Left colon (tissue), 2 donors: ENCODE results near the gene WNT3. TPM values are rescaled to one million over a fixed set of nuclear protein-coding genes. Genes with fewer than 3 reads are reported as not detected.
"Not testable (repeated sequence)": the region's sequence is repeated elsewhere in the genome, so short reads cannot be mapped to it uniquely, and the experiment has no call there.

Source experiments
- ATAC-seq: fragments of 200-7000 bp; cut with Tn5 transposase; one replicate; pipeline ENCODE4 v1.9.1; 2020; ENCODE audit warnings: mild to moderate bottlenecking, moderate library complexity
- DNase-seq, 2 donors: peaks; one replicate each; pipeline ENCODE4 v3.0.0-alpha.2; 2020
- intact Hi-C, 2 donors: fragments of 100-400 bp; cut with DNase I in 1 of 2; cut with micrococcal nuclease in 1 of 2; formaldehyde crosslinking; loops; one replicate each; pipeline versions ENCODE4 v1.11.2 to v1.14.0; 2022; cut with DNase I, micrococcal nuclease
- total RNA-seq, 2 donors: library from RNA; stranded (reverse); fragmentation: NEBNext Ultra II Directional; extraction: Animal tissue kit (Norgen Biotek cat#: 25700); gene quantifications; one replicate each; pipeline ENCODE4 v1.2.1, GENCODE V29; 2021
- donor health status: DM: no; HTN: no; CAD: no.
- donor health status: DM: yes; HTN: yes; CAD: no.

The WNT3 gene
- total RNA-seq, 2 donors from 2014 or later: 0.39 to 0.95 TPM

DNA sequence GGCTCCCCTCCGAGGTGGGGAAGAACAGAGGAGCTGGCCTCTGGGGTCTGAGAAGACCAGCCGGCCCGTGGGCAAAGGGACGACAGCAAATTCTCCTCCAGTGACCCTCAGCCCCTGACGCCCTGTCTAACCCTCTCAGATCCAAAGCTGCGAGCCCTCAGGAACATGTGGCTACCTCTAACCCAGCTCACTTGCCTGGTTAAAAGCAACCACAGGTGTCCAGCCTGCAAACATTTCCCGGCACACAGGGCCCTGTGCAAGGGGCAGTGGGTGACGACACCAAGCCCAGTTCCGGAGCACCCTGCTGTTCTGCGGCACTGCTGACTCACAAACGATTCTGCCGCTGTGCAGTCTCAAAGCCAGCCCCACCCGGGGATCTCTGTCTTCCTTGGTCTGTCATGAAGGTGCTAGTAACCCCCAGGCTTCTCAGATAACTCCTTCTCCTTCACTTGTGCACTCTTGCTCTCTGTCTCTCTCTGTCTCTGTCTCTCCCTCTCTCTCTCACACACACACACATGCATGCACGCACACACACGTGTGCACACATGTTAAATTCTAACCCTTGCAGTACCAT, 23.0 kb downstream of the WNT3 start:
- intact Hi-C loops: no loop called here
- DNase-seq (no peak), ATAC-seq (no peak)

DNA sequence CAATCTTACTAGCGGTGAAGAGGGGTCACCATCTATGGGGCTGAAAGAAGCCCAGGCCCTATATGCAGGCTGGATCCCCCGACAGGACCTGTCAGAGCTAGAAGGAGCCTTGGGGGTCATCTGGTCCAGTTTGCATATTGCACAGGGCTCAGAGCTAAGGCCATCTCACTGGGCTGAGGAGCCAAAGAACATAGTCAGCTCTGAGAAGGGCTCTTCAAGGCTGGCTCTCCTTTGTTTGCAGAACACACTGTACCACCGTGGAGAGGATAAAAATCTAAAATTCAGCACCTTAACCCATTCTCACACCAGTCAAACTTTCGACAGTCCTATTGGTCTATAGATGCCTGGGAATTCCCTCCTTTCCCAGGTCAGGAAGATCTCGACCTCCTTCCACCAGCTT, 24.2 kb downstream of the WNT3 start:
- no peak for DNase-seq
- ATAC-seq: no peak
- intact Hi-C loops: no loop called here

DNA sequence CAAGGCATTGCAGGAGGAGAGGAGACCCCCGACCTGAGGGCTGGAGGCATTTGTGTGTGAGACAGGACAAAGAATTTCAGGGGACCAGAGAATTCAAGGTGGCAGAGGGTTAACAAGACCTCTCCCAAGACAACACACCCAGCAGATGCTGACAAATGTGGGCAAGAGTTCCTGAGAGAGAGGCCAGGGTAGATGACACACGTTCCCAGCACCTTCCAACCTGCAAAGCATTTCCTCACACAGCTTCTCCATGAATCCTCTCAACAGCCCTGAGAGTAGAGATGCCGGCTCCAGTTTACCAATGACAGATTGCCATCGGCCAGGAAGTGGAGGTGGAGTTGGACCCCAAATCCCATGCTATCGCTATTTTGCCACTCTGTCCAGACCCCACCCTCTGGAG, 25.0 kb downstream of the WNT3 start:
- intact Hi-C loops: no loop called here
- no peak for ATAC-seq
- no peak for DNase-seq

DNA sequence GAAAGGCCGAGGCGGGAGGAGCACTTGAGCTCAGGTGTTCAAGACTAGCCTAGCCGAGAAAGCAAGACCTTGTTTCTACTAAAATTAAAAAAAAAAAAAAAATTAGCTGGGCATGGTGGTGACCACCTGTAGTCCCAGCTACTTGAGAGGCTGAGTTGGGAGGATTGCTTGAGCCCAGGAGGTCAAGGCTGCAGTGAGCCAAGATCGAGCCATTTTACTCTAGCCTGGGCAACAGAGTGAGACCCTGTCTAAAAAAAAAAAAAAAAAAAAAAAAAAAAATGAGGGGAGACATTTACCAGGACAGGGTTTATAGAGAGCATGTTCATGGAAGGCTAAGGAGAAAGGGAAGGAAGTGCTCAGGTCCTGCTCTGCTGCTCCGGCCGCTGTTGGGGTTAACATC, 25.5 kb downstream of the WNT3 start:
- ATAC-seq, intact Hi-C loops, DNase-seq: not testable (repeated sequence)

DNA sequence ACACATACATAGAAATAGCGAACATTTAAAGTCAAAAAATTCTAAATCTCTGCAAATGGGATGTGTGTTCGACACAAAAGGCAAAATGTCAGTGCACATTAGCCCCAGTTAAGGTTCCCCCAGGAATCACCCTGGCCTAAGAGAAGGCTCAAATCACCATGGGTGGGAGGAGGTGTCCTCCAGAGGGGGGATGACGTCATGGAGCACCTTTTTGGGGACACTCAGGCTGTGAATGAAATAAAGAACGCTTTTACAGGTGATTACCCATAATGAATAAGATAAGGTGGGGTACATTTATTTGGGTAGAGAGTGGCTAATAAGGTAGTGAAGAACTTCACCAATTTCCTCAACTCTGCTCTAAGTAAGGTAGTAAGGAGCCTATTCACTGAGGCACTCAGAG, 26.4 kb downstream of the WNT3 start:
- ATAC-seq (no peak), DNase-seq (no peak)
- intact Hi-C loops: no loop called here

DNA sequence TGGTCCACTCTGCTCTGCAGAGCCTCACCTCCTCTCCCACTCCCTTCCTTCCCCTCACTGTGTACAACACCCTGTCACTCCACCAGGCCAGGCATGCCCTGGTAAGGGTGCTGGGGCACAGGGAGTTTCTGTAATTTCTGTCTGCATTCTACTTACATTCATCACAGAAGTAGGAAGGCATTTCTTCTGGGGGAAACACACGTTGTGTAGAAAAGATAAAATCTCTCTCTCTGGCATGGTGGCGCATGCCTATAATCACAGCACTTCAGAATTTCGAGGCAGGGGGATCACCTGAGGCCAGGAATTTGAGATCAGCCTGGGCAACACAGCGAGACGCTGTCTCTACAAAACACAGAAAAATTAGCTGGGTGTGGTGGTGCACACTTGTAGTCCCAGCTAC, 27.0 kb downstream of the WNT3 start:
- DNase-seq (no peak), ATAC-seq (no peak)
- intact Hi-C loops: no loop called here

DNA sequence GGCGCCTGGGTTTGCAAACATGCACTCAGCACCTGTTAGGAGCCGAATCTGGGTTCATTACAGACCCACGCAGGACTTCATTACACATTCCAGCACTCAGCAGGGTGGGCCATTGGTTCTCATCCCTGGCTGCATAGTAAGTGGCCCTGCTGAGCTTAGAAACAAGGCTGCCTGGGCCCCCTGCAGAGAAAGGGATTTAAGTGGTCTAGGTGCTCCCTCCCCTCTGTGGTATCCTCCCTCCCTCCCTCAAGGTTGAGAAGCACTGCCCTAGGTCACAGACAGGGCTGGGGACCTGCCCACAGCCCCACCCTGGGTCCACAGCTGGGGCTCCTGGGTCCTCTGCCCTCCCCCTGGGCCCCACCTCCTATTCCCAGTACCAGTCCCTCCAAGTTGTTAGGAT, 28.3 kb downstream of the WNT3 start:
- ATAC-seq: no peak
- DNase-seq: no peak
- intact Hi-C loops: no loop called here

DNA sequence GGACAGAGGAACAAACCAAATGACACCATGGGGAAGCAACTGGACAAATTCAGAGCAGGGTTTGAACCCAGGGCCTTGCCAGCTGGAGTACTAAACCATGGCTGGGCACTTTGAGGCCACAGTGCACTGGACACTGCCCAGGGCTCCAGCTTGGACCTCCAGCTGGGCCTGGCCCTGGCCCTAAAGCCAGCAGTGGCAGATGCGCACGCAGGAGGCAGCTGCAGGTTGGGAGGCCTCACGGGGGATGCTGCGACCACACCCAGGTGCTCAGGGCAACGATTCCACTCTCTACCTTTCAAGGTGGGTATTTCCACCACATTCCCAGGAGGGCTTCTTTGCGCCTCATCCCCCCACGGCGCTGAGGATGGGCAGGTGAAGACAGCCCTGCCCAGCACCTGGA, 28.9 kb downstream of the WNT3 start:
- intact Hi-C loops: no loop called here
- ATAC-seq (no peak), DNase-seq (no peak)

DNA sequence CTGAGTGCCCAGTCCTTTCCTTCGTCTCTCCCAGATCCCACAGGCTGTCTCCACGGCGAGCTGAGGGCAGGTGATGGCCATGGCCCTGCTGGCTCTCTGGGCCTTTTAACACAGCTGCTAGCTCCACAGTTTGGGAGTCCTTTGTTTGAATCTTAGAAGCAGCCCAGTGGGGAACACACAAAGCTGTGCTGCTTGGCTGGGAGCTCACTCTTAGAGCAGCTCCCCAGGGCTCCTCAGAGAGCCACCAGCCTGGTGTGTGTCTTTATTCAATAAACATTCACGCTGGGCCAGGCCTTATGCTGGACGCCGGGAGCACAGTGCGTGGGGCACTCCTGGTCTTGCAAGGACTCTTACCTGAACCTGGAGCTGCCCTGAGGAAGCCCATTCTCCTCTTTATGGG, 29.7 kb downstream of the WNT3 start:
- DNase-seq (no peak), ATAC-seq (no peak)
- intact Hi-C loops: no loop called here

DNA sequence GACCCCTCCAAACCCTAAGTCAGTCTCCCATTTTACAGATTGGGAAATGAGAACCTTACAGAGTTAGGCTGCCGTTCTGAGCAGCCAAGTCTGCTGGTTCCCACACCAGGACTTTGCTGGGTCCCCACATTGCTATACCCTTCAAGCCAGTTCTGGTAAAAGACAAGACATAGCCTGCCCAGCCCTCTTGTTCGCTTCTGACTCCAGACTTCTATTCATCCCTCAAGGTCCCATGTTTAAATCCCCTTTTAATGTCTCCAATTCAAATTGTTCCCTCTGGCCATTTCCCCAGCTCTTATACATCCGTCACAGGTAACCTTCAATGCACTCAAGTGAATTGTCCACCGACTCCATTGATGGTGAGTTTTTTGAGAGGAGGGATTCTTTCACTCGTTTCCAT, 30.2 kb downstream of the WNT3 start:
- intact Hi-C loops: no loop called here
- no peak for DNase-seq

DNA sequence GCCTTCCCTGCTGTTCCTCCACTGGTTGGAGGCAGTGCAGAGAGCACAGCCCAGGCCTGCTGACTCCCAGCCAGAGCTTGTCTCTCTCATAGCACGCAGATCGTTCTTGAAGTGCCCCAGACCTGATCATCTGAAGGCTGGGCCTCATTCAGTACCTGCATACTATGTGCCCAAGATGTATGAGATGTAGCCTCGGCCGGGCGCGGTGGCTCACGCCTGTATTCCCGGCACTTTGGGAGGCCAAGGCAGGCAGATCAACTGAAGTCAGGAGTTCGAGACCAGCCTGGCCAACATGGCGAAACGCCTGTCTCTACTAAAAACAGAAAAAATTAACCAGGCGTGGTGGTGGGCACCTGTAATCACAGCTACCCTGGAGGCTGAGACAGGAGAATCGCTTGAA, 31.0 kb downstream of the WNT3 start:
- ATAC-seq: no peak
- no peak for DNase-seq
- intact Hi-C loops: no loop called here

More for the DNA sequence above, 30.2 kb downstream of the WNT3 start:
- ATAC-seq: no peak

DNA sequence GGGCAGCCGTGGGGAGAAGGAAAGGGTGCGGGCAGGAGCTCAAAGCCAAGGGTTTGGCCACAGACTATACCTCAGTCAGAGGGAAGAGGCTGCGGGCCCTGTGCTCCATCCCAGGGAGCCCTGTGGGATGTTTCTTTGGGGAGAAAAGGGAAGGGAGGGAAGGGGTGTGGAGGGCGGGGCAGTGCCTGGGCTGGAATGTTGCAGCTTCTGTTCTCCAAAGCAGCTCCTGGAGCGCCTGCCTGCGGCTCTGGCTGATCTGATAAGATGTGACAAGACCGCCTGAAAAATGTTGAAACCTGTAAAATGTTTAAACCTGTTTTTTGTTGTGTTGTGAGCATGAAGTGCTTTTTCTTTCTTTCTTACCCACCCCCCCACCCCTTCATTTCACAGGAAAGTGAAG, 32.8 kb downstream of the WNT3 start:
- no peak for ATAC-seq
- DNase-seq: no peak
- intact Hi-C loops: no loop called here

DNA sequence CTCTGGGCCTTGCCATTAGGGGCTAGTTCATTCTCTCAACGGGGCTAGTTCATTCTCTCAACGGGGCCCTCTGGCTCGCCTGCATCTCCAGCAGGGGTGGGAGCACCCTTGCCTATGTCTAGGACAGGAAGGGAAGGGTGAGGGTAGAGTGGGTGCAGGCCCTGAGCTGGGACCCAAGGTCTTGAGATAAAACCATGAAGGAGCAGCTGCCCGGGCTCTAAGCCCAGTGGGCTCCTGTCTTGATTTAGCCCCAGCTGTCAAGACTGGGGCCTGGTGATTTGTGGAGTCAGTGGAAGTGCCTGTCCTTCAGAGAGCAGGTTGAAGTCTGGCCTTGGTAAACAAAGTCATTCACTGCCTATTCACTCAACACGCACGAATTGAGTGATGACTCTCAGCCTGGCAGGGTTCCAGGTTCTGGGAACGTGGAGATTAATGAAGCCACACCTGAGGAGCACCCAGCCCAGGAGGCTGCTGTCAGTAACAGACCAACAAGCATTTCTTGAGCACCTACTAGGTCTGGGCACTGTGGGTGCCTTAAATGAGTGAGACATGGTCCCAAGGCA, 35.4 kb downstream of the WNT3 start:
- ATAC-seq (peak; percentile 87), DNase-seq (peak; percentile 42 to 72)
- intact Hi-C loops: no loop called here

DNA sequence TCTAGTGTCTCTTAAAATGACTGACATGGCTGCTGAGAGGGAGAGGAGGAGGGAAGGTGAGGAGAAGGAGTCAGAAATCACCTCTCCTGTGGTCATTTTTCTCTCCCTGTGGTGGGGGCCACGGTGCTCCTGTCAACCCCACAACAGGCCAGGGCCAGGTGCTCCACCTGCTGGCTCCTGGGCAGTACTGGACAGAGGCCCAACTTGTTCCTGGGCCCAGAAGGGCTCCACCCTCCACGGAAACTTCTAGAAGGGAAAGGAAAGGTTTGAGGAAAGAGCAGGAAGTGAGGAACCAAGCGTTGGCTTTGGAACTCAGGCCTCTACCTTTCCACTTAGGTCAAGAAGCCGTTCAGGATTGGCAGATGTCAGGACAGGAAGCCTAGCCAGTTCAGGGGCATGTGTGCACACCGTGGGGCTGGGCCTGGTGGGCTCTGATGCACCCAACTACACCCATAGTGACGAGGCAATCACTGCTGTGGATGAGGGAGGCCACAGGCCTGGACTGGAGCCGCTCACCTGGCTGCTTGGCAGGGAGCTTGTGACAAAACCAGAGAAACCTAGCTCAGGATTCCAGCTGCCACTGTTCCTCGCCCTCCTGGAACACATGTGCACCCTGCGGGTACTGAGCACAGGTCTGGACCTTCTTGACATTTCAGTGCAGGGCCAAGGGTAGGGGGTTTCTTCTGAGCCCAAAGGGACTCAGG, 36.1 kb downstream of the WNT3 start:
- ATAC-seq (peak; percentile 77), DNase-seq (peak in 1 of 2 donors; percentile 37)
- intact Hi-C loops: no loop called here

DNA sequence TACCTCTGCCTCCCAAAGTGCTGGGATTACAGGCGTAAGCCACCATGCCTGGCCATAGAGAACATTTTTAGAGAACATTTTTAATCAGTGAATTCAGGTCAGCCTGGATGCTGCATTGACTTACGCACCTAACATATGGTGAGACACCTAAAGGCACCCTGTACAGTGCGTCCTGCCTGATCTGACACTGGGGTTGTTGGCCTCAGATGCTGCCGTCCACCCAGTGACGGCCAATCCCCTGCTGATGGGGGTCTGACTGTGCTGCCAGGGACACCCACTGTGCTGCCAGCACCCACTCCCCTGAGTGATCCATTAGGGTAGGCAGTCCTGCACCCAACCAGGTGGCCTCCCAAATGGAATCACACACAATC, 38.5 kb downstream of the WNT3 start:
- intact Hi-C loops: no loop called here
- no peak for DNase-seq
- ATAC-seq: no peak

DNA sequence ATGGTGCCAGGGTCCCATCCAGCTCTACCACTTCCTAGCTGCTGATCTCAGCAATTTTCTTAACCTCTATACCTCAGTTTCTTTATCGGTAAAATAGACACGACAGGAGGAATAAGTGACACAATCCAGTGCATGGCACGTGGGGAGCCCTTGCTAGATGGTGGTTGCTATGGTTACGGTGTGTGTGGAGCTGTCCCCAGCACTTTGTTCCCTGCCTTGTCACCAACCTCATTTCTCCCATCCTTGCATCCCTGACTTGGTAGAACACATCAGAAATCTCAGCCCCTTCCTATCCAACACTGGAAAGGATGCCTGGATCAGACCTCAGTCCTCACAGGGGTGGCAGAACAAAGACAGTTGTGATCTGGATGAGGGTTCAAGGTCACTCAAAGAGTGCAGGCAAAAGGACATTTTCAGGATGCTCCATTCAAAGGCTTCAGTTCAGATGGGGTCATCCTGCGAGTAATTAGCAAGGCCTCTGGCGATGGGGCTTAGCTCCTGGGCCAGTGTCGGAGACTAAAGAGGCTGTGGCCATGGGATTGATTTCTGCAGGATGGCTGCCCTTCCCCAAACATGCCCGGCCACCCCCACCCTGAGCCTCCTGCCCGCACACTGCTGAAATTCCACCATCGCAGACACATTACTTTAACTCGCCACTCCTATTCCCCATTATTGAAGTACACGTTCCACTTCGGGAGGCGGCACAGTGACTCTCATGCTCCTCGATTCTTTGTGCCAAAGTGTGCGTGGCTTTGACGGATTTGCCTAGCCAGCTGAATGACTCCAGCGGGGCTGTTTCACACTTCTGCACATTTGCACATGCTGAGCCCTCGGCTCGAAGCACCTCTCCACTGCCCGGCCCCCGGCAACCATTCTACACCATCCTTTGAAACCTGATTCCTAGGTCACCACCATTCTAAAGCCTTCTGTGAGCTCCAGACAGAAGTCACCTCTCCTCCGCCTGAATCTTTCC, 40.3 kb downstream of the WNT3 start:
- no peak for ATAC-seq
- DNase-seq: no peak
- intact Hi-C loops: no loop called here

DNA sequence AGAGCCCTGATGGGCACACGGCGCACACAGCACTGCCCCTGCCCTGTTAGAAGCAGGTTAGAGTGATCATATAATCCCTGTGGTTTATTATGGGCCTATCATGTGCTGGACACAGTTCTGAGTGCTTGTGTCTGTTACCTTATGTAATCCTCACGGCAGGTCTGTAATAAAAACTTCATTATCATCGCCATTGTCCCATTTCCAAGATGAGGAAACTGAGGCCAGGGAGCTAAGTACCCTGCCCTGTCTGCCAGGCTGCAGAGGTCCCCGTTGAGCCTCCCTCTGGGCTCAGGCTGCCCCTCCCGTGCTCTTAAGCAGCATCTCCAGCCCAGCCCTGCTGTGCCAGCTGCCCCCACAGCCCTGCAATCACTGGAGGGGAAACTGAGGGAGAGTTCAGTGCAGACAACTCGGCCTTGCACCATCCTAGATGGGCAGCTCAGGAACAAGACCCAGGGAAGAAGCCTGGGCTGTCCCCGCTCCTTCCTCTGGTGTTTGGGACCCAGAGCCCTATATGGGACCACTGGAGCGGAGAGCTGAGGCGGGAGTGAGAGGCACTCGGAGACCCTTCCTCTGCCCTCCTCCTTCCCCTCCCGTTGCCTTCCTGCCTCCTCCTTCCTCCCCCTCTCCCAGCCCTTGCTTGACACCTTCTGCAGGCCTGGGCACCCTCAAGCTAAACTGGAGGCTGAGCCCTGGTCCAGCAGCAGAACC, 42.0 kb downstream of the WNT3 start:
- intact Hi-C loops: no loop called here
- no peak for DNase-seq
- ATAC-seq: no peak

DNA sequence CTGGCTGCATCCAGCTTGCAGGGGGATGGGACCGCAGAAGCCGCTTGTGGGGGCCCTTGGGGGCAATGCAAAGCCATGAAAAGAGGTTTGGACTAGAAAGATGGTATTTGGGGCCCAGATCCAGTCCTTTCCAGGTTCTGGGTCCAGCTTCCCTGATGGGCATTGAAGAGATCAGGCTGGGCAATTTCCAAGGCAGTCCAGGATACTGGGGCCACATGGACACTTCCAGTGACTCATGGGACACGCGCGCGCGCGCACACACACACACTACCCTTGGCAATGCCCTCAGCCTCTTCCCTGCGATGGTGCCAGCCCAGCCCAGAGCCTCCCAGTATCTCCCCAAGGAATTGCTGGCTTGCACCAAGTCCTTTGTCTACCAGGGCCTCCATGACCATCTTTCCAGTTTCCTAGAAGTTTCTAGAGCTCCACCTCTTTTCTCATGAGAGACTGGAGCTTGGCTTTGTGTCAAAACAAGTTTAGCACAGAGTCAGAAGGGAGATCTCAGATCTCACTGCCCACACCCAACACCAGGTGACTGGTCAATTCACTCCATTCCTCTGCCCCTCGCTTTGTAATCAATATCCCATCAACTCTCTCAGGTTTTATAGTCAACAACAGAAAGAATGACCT, 44.3 kb downstream of the WNT3 start:
- intact Hi-C loops: no loop called here
- DNase-seq (no peak), ATAC-seq (no peak)

DNA sequence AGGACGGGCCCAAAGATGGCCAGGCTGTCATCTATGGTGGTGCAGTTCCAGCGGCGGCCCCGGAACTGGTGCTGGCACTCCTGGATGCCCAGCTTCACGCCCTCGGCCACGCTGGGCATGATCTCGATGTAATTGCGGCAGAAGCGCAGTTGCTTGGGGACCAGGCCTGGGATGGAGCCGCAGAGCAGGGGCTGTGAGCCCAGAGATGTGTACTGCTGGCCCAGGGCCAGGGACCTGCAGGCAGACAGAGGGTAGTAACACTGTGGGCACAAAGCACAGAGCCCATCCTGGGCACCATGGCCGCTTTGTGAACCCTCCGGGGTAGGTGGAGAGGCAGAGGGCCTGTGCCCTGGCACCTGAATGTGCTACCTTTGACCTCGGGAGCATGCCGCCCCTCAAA, 44.8 kb downstream of the WNT3 start:
- intact Hi-C loops: no loop called here
- ATAC-seq (no peak), DNase-seq (no peak)
